ENCODE data around the gene CLPSL2.

Gene CLPSL2, protein sequence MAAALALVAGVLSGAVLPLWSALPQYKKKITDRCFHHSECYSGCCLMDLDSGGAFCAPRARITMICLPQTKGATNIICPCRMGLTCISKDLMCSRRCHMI

GRCh38 chr6:35776364-35777215, at the start of gene CLPSL2:
Gene CLPSL2, plus strand, starts transcription at chr6:35776598. Its CDS starts 21 bp downstream, at chr6:35776619.
- DNase-seq (ENCODE audit: low read depth, low spot score), result no peak
- TF ChIP-seq, protein P1, sequence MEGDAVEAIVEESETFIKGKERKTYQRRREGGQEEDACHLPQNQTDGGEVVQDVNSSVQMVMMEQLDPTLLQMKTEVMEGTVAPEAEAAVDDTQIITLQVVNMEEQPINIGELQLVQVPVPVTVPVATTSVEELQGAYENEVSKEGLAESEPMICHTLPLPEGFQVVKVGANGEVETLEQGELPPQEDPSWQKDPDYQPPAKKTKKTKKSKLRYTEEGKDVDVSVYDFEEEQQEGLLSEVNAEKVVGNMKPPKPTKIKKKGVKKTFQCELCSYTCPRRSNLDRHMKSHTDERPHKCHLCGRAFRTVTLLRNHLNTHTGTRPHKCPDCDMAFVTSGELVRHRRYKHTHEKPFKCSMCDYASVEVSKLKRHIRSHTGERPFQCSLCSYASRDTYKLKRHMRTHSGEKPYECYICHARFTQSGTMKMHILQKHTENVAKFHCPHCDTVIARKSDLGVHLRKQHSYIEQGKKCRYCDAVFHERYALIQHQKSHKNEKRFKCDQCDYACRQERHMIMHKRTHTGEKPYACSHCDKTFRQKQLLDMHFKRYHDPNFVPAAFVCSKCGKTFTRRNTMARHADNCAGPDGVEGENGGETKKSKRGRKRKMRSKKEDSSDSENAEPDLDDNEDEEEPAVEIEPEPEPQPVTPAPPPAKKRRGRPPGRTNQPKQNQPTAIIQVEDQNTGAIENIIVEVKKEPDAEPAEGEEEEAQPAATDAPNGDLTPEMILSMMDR (IDR thresholded peaks at IDR 0.05; ENCODE audit: insufficient read depth, low read length, missing control alignments), result no peak
- ChIA-PET POLR2A (no interaction called here), CTCF (interaction anchor here (1.0 kb wide), 1 partner anchor 10 kb away, joined by 4 read pairs; no protein-coding TSS in a partner anchor)
- H3K4me3 ChIP-seq (ENCODE audit: low read depth, low read length), result peak within 1 kb of the TSS; percentile 41

- TF ChIP-seq, protein P1 (IDR thresholded peaks at IDR 0.05; ENCODE audit: insufficient read depth, low read length, missing control alignments), result no peak
- POLR2A ChIA-PET, result no interaction called here
- no peak for DNase-seq (ENCODE audit: low read depth, low spot score)
- peak overlapping the region; percentile 65 for H3K4me3 ChIP-seq (ENCODE audit: low read depth, low read length)
- CTCF ChIA-PET, result interaction anchor here (0.6 to 4.4 kb wide), 3 partner anchors 10 to 27 kb away, joined by 3 to 44 read pairs (median 3); partner anchors contain the start of gene ARMC12
Measured at GRCh38 chr6:35727231-35727934, 49.0 kb upstream of the CLPSL2 start.

- TF ChIP-seq, protein P1 (IDR thresholded peaks at IDR 0.05; ENCODE audit: insufficient read depth, low read length, missing control alignments), result no peak
- DNase-seq (ENCODE audit: low read depth, low spot score), result peak; percentile 56
- POLR2A ChIA-PET, result no interaction called here
- H3K4me3 ChIP-seq (ENCODE audit: low read depth, low read length), result peak overlapping the region; percentile 65
- CTCF ChIA-PET, result interaction anchor here (0.6 to 4.4 kb wide), 3 partner anchors 9 to 144 kb away, joined by 3 to 44 read pairs (median 4); partner anchors contain the start of gene ARMC12
Measured at GRCh38 chr6:35727935-35728682, 48.3 kb upstream of the CLPSL2 start.

DNA sequence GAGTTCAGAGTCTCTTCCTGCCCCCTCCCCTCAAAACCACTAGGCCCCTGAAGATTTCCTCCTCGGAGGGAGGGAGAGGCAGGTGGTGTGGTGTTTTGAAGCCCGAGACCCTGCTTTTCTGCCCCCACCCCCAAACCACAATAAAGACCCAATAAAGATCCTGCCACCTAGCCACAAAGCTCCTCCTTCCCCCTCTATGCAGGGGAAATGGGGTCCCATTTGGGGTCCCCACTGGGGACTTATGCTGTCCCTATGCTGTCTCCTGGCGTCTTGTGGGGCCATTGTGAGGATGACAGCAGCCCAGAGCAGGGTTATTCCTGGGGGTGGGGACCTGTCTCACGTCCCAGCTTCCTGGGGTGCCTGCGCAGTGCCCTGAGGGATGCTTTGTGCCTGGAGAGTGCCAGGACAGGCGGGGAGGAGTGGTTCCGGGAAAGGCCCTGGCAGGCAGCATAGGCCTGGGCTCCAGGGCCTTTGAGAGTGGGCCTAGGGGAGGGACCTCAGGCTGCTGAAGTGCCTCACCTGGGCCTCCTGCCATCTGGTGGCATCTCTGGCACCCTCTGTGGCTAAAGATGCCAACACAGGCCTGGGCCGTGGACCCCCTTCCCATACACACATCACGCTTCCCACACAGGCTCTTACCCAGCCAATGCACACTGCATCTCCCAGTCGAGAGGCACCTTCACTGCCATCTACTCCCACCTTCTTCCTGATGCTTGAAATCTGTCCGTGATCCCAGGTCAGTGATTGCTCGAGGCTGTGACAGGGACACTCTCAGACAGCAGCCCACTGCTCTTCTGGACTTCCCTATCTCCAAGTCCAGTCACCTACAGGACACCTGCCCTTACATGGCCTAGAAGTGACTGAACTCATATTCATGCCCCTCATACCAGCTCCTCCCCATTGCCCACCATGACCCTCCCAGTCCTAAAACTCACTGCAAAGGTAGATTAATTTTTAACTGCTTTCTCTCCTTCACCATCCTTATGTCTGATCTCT, 47.4 kb upstream of the CLPSL2 start:
- CTCF ChIA-PET, result interaction anchor here (1.0 to 4.4 kb wide), 2 partner anchors 8 to 144 kb away, joined by 4 to 44 read pairs; partner anchors contain the start of gene ARMC12
- POLR2A ChIA-PET, result no interaction called here
- H3K4me3 ChIP-seq (ENCODE audit: low read depth, low read length), result peak overlapping the region; percentile 65
- DNase-seq (ENCODE audit: low read depth, low spot score), result no peak
- TF ChIP-seq, protein P1 (IDR thresholded peaks at IDR 0.05; ENCODE audit: insufficient read depth, low read length, missing control alignments), result no peak

- CTCF ChIA-PET, result no interaction called here
- POLR2A ChIA-PET, result no interaction called here
- no peak for DNase-seq (ENCODE audit: low read depth, low spot score)
- TF ChIP-seq, protein P1 (IDR thresholded peaks at IDR 0.05; ENCODE audit: insufficient read depth, low read length, missing control alignments), result no peak
- no peak overlapping the region for H3K4me3 ChIP-seq (ENCODE audit: low read depth, low read length)
Measured at GRCh38 chr6:35729722-35730121, 46.7 kb upstream of the CLPSL2 start.

All from AG04449 (cell line).